Measurements from ENCODE around the gene SERPINA3.
"Not testable (repeated sequence)": the region's sequence is repeated elsewhere in the genome, so short reads cannot be mapped to it uniquely, and the experiment has no call there.

The SERPINA3 gene

DNA sequence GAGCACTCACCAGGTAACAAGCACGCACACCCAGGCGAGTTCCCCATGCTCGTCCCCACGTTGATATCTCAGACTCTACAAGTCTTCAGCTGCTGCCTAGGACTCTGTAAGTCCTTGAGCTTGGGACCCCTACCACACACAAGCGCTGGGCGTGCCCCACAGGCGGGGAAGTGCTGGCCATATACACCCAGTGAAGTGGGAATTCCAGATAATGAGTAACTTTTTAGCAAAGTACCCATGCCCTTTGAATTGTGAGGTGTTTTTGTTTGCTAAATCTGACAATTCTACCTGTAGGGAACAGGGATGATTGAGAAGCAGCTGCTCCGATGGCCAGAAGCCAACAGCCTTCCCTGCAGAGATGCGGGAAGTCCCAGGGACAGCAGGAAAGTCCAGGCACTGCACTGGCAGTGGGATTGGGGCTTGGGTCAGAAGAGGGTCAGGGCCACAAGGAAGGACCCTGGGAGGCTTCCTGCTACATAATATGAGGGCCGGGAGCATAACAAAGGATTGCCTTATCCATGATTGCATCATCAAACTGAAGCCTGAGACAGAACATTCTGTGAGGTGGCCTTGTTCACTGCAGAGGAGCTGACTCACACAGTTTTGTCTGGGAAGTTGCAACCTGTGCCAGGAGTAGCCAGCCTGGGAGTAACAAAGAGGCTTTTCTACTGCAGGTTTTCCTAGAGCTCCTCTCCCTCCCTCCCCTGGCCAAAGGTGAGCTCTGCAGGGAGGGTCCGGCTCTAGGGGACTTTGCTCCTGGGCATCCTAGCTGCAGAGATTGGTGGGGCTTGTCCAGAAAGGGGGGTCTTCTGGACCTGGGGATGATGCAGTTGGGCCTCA lies 13.2 kb upstream of the SERPINA3 start:
- no peak overlapping the region for H3K4me3 ChIP-seq (ENCODE audit: low read depth, low read length)
- DNase-seq (ENCODE audit: low read depth): peak; percentile 66
- TF ChIP-seq, protein P1, sequence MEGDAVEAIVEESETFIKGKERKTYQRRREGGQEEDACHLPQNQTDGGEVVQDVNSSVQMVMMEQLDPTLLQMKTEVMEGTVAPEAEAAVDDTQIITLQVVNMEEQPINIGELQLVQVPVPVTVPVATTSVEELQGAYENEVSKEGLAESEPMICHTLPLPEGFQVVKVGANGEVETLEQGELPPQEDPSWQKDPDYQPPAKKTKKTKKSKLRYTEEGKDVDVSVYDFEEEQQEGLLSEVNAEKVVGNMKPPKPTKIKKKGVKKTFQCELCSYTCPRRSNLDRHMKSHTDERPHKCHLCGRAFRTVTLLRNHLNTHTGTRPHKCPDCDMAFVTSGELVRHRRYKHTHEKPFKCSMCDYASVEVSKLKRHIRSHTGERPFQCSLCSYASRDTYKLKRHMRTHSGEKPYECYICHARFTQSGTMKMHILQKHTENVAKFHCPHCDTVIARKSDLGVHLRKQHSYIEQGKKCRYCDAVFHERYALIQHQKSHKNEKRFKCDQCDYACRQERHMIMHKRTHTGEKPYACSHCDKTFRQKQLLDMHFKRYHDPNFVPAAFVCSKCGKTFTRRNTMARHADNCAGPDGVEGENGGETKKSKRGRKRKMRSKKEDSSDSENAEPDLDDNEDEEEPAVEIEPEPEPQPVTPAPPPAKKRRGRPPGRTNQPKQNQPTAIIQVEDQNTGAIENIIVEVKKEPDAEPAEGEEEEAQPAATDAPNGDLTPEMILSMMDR (IDR thresholded peaks at IDR 0.05; ENCODE audit: control insufficient read depth, extremely low read depth, insufficient read depth): no peak

GRCh38 chr14:94599656-94600004 lies 12.6 kb upstream of the SERPINA3 start:
- H3K4me3 ChIP-seq (ENCODE audit: low read depth, low read length): no peak overlapping the region
- DNase-seq (ENCODE audit: low read depth): no peak
- TF ChIP-seq, protein P1 (IDR thresholded peaks at IDR 0.05; ENCODE audit: control insufficient read depth, extremely low read depth, insufficient read depth): no peak

- H3K4me3 ChIP-seq (ENCODE audit: low read depth, low read length): no peak overlapping the region
- no peak for DNase-seq (ENCODE audit: low read depth)
- TF ChIP-seq, protein P1 (IDR thresholded peaks at IDR 0.05; ENCODE audit: control insufficient read depth, extremely low read depth, insufficient read depth): no peak
Measured at GRCh38 chr14:94600148-94600545, 12.0 kb upstream of the SERPINA3 start.

DNA sequence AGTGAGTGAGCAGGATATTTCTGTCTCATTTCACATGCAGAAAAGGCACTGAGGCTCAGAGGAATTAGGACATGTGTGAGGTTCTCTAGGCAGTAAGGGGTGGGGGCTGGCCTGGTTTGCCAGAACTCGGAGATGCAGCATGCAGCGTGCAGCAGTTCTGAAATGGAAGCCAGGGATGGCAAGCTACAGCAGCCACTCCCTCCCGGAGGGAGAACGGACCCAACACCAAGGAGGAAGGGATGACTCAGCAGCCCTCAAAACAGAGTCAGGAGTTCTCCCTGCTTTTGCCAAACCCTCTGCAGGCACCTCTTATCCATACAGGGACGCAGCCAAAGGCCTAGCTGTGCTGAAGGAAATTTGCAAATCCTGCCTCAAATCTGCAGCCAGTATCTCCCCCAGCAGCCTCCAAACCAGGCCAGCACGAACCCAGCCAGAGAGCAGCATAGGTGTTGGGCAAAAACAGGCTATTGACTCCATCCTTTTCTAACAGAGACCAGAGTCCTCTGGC lies 10.3 kb upstream of the SERPINA3 start:
- H3K4me3 ChIP-seq (ENCODE audit: low read depth, low read length): no peak overlapping the region
- DNase-seq (ENCODE audit: low read depth): no peak
- TF ChIP-seq, protein P1 (IDR thresholded peaks at IDR 0.05; ENCODE audit: control insufficient read depth, extremely low read depth, insufficient read depth): no peak

DNA sequence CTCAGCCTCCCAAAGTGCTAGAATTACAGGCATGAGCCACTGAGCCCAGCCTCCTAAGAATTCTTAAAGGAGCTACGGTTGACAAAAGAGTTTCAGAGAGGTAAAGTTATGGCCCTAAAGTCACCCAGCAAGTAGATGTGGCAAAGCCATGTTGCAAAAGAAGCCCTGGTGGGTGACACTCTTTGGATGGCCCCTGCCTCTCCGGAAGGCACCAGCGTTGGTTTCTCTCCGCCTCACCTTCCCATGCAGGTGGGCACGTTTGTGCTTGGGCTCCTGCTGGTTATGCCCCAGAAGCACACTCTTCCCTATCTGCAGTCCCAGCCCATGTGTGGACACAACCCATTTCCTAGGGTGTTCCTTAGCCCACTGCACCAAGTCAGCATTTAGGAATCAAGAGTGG lies 9.5 kb upstream of the SERPINA3 start:
- no peak overlapping the region for H3K4me3 ChIP-seq (ENCODE audit: low read depth, low read length)
- DNase-seq (ENCODE audit: low read depth): no peak
- TF ChIP-seq, protein P1 (IDR thresholded peaks at IDR 0.05; ENCODE audit: control insufficient read depth, extremely low read depth, insufficient read depth): no peak

GRCh38 chr14:94605361-94605760 lies 6.8 kb upstream of the SERPINA3 start:
- H3K4me3 ChIP-seq (ENCODE audit: low read depth, low read length): no peak overlapping the region
- DNase-seq (ENCODE audit: low read depth): no peak
- TF ChIP-seq, protein P1 (IDR thresholded peaks at IDR 0.05; ENCODE audit: control insufficient read depth, extremely low read depth, insufficient read depth): no peak

DNA sequence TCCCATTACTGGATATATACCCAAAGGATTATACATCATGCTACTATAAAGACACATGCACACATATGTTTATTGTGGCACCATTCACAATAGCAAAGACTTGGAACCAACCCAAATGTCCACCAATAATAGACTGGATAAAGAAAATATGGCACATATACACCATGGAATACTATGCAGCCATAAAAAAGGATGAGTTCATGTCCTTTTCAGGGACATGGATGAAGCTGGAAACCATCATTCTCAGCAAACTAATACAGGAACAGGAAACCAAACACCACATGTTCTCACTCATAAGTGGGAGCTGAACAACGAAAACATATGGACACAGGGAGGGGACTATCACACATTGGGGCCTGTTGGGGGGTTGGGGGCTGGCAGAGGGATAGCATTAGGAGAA lies 3.2 kb upstream of the SERPINA3 start:
- DNase-seq (ENCODE audit: low read depth); H3K4me3 ChIP-seq (ENCODE audit: low read depth, low read length): not testable (repeated sequence)

Data from LNCaP clone FGC (cell line).